Spleen (tissue), 7 donors: ENCODE measurements around the gene PTTG1IP.

Experiments
- CTCF ChIP-seq, 11 experiments: fragments of 200-600 bp in 7 of 11; fragments of 450-650 bp in 4 of 11; sonication (generic) in 4 of 11; IDR thresholded peaks in 8 of 11; conservative IDR thresholded peaks in 3 of 11; 1 replicate in 7 of 11; 2 replicates in 4 of 11; pipeline versions ENCODE4 v1.4.0 to v1.8.0; 2016 to 2021; ENCODE audit warnings: antibody characterized with exemption in 11 of 11, inconsistent platforms in 4 of 11, mild to moderate bottlenecking in 1 of 11
- POLR2A ChIP-seq, 3 donors: fragments of 450-650 bp; IDR thresholded peaks; one replicate each; pipeline ENCODE4 v1.5.1; 2017; ENCODE audit warnings: antibody characterized with exemption in 3 of 3, mild to moderate bottlenecking in 1 of 3
- donor health status: DM: no; HTN: no; CAD: no; lungs with moderate emphysema.
- donor health status: DM: no; HTN: no; CAD: no.
- donor health status: DM: no; HTN: no; CAD: no.

- no peak for TF ChIP-seq CTCF (IDR thresholded peaks at IDR 0.05 in 8 of 11, conservative IDR thresholded peaks at IDR 0.05 in 3 of 11)
- no peak for TF ChIP-seq POLR2A (IDR thresholded peaks at IDR 0.05)
Measured at GRCh38 chr21:44834231-44834950, 39.1 kb downstream of the PTTG1IP start.
